Heart right ventricle (tissue), 16 donors: ENCODE data around the gene HLA-E. TPM values are rescaled to one million over a fixed set of nuclear protein-coding genes. Genes with fewer than 3 reads are reported as not detected.
A peak's percentile ranks its signal among the peaks of the same experiment; 100 is the strongest.
"Not testable (repeated sequence)": the region's sequence is repeated elsewhere in the genome, so short reads cannot be mapped to it uniquely, and the experiment has no call there.

Source experiments
- ATAC-seq, 8 donors: fragments of 200-7000 bp; cut with Tn5 transposase; one replicate each; pipeline ENCODE4 v1.9.1; 2020; ENCODE audit warnings: mild to moderate bottlenecking in 8 of 8, moderate library complexity in 8 of 8, moderate number of reproducible peaks in 1 of 8
- DNase-seq, 2 donors: peaks; one replicate each; pipeline ENCODE4 v3.0.0-alpha.2; 2020
- H3K27ac ChIP-seq, 10 donors: fragments of 200-600 bp; sonication (generic) in 2 of 10; one replicate each; pipeline versions ENCODE4 v1.5.0 to v1.8.0; 2020 to 2022; ENCODE audit warnings: mild to moderate bottlenecking in 3 of 10
- H3K27me3 ChIP-seq, 7 donors: fragments of 200-600 bp; one replicate each; pipeline ENCODE4 v1.8.0; 2021 to 2022; ENCODE audit warnings: mild to moderate bottlenecking in 2 of 7
- H3K36me3 ChIP-seq, 9 donors: fragments of 200-600 bp; sonication (generic) in 1 of 9; one replicate each; pipeline versions ENCODE4 v1.5.0 to v1.8.0; 2020 to 2022; ENCODE audit warnings: mild to moderate bottlenecking in 2 of 9
- H3K4me1 ChIP-seq, 9 donors: fragments of 200-600 bp; sonication (generic) in 1 of 9; one replicate each; pipeline versions ENCODE4 v1.5.0 to v1.8.0; 2020 to 2022; ENCODE audit warnings: mild to moderate bottlenecking in 4 of 9
- H3K4me3 ChIP-seq, 10 donors: fragments of 200-600 bp; sonication (generic) in 2 of 10; one replicate each; pipeline versions ENCODE4 v1.5.0 to v1.8.0; 2020 to 2022; ENCODE audit warnings: mild to moderate bottlenecking in 7 of 10, moderate library complexity in 2 of 10
- H3K9me3 ChIP-seq, 11 donors: fragments of 200-600 bp in 10 of 11; sonication (generic) in 2 of 11; one replicate each; pipeline versions ENCODE4 v1.5.0 to v1.8.0; 2013 to 2022; ENCODE audit warnings: mild to moderate bottlenecking in 2 of 11, control low read depth in 1 of 11, moderate library complexity in 1 of 11
- WGBS, 2 donors: extraction: QIAGEN DNeasy Blood & Tissue Kit; methylation state at CpG; one replicate each; pipeline ENCODE4 v1.1.7; 2013; ENCODE audit warnings: inconsistent platforms in 1 of 2; 5-methylcytosine and 5-hydroxymethylcytosine counted together
- intact Hi-C, 10 donors: fragments of 100-400 bp; cut with DNase I; formaldehyde crosslinking; loops; one replicate each; pipeline versions ENCODE4 v1.11.1 to v1.14.2; 2022
- polyA plus RNA-seq, 2 donors: library from polyadenylated mRNA; stranded (reverse); fragments of 200-250 nt; gene quantifications; one replicate each; pipeline ENCODE4 v1.2.3, GENCODE V29; 2013
- total RNA-seq, 10 donors: library from RNA; stranded (reverse); fragmentation: NEBNext Ultra II Directional in 3 of 10; extraction: Animal tissue kit (Norgen Biotek cat#: 25700) in 3 of 10; gene quantifications; one replicate each; pipeline versions ENCODE4 v1.2.1 to v1.2.4, GENCODE V29; 2021 to 2023
- TF ChIP-seq, protein P1 (sequence below), 9 donors: fragments of 200-600 bp; sonication (generic) in 2 of 9; IDR thresholded peaks; one replicate each; pipeline versions ENCODE4 v1.5.0 to v1.8.0; 2021 to 2022; ENCODE audit warnings: antibody characterized with exemption in 9 of 9, mild to moderate bottlenecking in 5 of 9, moderate library complexity in 1 of 9
- donor health status: Arrhythmogenic right ventricular cardiomyopathy.
- donor health status: ischemic (EF 13 %, LVEDD 7.1; RV severe dilation, severe dysfunction).
- donor health status: healthy with polysubstance abuse.
- donor health status: DM: no; HTN: yes; CAD: no.
- donor health status: DM: no; HTN: no; CAD: no.
- donor health status: ischemic (EF 25% LVEDD 6.9; RV normal size, moderate dysfunction).
- donor health status: ischemic (EF 25% LVEDD 5.7; RV mildly dilated, moderate dysfunction).
- donor health status: healthy.
- donor health status: DM: yes; HTN: yes; CAD: no.
- donor health status: Ischemic cardiomyopathy.
- donor health status: ischemic (EF 35%, LVEDD 5.7; RV mildly dilated, moderate dysfunction).
- donor health status: nonischemic (EF 11% LVEDD 7.7; RV severe dilation, severe dysfunction).
- donor health status: DM: yes; HTN: yes; CAD: no.
- donor health status: PGD.
- donor health status: ischemic (EF 29% LVEDD 5.4; RV normal size, mild dysfunction).
- donor health status: nonischemic (EF 23%, LVEDD 6.1; RV moderate dilation, normal function).

HLA-E gene
- total and polyA plus RNA-seq, 12 donors = 121 to 482 (median 164) TPM

DNA sequence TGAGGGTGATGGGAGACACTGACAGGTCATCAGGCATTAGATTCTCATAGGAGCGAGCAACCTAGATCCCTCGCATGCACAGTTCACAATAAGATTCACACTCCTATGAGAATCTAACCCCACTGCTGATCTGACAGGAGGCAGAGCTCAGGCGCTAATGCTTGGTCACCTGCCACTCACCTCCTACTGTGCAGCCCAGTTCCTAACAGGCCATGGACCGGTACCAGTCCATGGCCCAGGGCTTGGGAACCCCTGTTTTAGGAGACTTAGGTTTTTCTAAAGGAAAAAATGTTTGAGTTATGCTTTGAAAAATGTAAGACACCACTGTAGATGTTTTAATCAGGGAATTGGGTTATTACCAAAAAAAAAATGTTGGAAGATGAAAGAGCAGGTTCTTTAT, 6.7 kb downstream of the HLA-E start:
- 85 to 91% methylated on average over 4 of the region's 4 CpGs for WGBS, 2 donors
- peaks cover 0 to 35% (median 24%) of the 10 kb centered on the region in 9 donors for H3K36me3 ChIP-seq
- TF ChIP-seq, protein P1, sequence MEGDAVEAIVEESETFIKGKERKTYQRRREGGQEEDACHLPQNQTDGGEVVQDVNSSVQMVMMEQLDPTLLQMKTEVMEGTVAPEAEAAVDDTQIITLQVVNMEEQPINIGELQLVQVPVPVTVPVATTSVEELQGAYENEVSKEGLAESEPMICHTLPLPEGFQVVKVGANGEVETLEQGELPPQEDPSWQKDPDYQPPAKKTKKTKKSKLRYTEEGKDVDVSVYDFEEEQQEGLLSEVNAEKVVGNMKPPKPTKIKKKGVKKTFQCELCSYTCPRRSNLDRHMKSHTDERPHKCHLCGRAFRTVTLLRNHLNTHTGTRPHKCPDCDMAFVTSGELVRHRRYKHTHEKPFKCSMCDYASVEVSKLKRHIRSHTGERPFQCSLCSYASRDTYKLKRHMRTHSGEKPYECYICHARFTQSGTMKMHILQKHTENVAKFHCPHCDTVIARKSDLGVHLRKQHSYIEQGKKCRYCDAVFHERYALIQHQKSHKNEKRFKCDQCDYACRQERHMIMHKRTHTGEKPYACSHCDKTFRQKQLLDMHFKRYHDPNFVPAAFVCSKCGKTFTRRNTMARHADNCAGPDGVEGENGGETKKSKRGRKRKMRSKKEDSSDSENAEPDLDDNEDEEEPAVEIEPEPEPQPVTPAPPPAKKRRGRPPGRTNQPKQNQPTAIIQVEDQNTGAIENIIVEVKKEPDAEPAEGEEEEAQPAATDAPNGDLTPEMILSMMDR (IDR thresholded peaks at IDR 0.05) = no peak
- peaks cover 0 to 79% (median 25%) of the 10 kb centered on the region in 9 donors for H3K4me1 ChIP-seq
- ATAC-seq = no peak
- H3K9me3 ChIP-seq = no peaks in the 10 kb centered on the region
- no peaks in the 10 kb centered on the region for H3K27me3 ChIP-seq
- peak overlapping the region in 9 of 10 donors; percentile 7 to 81 (median 65) for H3K27ac ChIP-seq
- no peak overlapping the region for H3K4me3 ChIP-seq
- intact Hi-C loops = no loop called here
- DNase-seq = no peak

DNA sequence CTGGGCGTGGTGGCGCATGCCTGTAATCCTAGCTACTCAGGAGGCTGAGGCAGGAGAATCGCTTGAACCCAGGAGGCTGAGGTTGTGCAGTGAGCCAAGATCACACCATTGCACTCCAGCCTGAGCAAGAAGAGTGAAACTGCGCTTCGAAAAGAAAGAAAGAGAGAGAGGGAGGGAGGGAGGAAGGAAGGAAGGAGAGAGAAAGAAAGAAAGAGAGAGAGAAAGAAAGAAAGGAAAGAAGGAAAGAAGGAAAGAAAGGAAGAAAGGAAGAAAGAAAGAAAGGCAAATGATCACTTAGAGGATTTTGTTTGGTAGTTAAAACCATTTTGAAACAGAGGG, 7.9 kb downstream of the HLA-E start:
- H3K9me3 ChIP-seq, DNase-seq, H3K4me3 ChIP-seq, intact Hi-C loops, H3K27me3 ChIP-seq, ATAC-seq: not testable (repeated sequence)
- Histone ChIP-seq H3K36me3 (peaks cover 0 to 23% (median 12%) of the 10 kb centered on the region in 9 donors), H3K4me1 (peaks cover 0 to 73% (median 23%) of the 10 kb centered on the region in 9 donors), H3K27ac (peak overlapping the region in 7 of 10 donors; percentile 32 to 81 (median 70))
- 93 to 95% methylated on average over 5 of the region's 5 CpGs for WGBS, 2 donors

DNA sequence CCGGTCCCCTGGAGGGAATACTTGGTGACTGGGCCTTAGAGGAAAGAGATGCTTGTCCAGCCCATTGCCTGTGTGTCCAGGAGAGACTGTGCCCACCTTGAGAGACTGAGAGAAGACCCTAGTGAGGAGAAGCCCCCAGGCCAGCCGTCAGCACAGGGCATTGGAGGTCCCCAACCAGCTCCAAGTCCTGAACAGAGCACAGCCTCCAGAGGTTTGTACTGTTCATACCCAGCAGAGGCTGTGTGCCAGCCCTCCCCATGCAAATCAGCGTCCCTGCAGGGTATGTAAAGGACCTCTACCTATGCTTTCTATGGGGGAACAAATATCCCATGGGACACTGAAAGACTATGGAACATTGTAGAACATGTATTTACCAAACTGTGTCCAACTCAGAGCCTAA, 8.4 kb downstream of the HLA-E start:
- intact Hi-C loops = no loop called here
- Histone ChIP-seq H3K4me1 (peaks cover 0 to 68% (median 18%) of the 10 kb centered on the region in 9 donors), H3K9me3 (no peaks in the 10 kb centered on the region), H3K36me3 (peaks cover 0 to 18% (median 8%) of the 10 kb centered on the region in 9 donors), H3K4me3 (no peak overlapping the region), H3K27me3 (no peaks in the 10 kb centered on the region), H3K27ac (peak overlapping the region in 2 of 10 donors; percentile 31 to 76)
- TF ChIP-seq, protein P1 (IDR thresholded peaks at IDR 0.05) = no peak
- ATAC-seq (no peak), DNase-seq (no peak)
- WGBS, 2 donors = 83 to 89% methylated on average over 3 of the region's 3 CpGs

DNA sequence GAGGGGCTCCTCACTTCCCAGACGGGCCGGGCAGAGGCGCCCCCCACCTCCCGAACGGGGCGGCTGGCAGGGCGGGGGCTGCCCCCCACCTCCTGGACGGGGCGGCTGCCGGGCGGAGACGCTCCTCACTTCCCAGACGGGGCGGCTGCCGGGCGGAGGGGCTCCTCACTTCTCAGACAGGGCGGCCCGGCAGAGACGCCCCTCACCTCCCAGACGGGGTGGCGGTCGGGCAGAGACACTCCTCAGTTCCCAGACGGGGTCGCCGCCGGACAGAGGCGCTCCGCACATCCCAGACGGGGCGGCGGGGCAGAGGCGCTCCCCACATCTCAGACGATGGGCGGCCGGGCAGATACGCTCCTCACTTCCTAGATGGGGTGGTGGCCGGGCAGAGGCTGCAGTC, 9.4 kb downstream of the HLA-E start:
- H3K4me3 ChIP-seq, H3K27ac ChIP-seq, H3K36me3 ChIP-seq, DNase-seq, H3K27me3 ChIP-seq, intact Hi-C loops, ATAC-seq, H3K9me3 ChIP-seq: not testable (repeated sequence)
- peaks cover 0 to 59% (median 9%) of the 10 kb centered on the region in 9 donors for H3K4me1 ChIP-seq
- WGBS, 2 donors = 91 to 95% methylated on average over 27 to 37 of the region's 37 CpGs

DNA sequence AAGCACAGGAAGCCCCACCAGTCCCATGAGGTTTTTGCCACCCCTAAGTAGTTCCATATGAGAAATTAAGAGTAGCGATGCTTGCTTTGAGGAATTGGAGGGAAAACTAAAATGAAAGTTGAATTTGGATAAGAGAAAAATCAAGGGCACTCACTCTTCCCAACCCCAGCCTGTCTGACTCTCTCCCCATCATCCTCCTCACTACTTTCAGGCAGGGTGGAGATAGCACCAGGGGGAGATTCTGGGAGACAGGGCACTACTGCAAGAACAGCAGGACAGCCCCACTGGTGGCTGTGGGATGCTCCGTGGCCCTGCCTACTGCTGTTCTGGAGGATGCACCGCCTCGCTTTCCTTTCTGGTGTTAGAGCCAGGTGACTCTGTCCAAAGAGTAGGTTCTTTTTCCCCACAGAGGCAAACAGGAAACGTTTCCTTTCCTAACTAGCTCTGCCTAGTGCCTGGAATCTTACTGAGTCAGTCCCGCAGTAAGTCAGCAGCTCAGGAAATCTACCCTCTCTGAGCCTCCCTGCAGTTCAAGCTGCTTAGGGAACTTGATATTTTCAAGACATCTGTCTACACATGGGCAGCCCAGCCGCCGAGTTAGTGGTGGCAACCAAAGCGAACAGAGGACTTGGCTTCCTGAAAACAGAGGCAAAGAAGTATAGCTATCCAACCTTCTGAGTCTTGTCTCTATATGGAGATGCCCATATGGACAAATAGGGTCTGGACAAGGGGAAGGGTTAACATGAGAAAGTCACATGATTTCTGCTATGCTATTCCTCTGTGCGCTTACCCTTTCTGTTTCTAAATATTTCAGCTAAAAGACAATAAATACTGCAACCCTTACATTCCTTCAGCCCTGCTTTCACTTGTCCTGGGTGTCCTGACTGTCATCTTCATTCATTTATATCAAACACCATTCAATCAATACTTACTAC, 11.4 kb downstream of the HLA-E start:
- ATAC-seq = peak; percentile 49 to 89 (median 80)
- H3K4me1 ChIP-seq = peaks cover 0 to 40% (median 9%) of the 10 kb centered on the region in 9 donors
- peaks cover 0 to 2% (median 0%) of the 10 kb centered on the region in 7 donors for H3K27me3 ChIP-seq
- H3K9me3 ChIP-seq = no peaks in the 10 kb centered on the region
- 43% methylated on average over 10 of the region's 10 CpGs for WGBS, 2 donors
- peak overlapping the region in 2 of 10 donors; percentile 2 to 20 for H3K4me3 ChIP-seq
- TF ChIP-seq, protein P1 (IDR thresholded peaks at IDR 0.05) = no peak
- DNase-seq = peak in 1 of 2 donors; percentile 42
- H3K27ac ChIP-seq = peak overlapping the region; percentile 28 to 87 (median 77)
- no peaks in the 10 kb centered on the region for H3K36me3 ChIP-seq
- intact Hi-C loops = loop anchor here in 1 of 10 donors (2.0 kb wide), 1 partner anchor 14 kb away; no protein-coding TSS in a partner anchor
